Choroid plexus epithelial cell (primary cell): Measurements from ENCODE around the gene DCAF15.
A peak's percentile ranks its signal among the peaks of the same experiment; 100 is the strongest.

Source experiments
- DNase-seq: peaks from one replicate; pipeline ENCODE4 v3.0.0-alpha.2; 2010; ENCODE audit warnings: low read depth
- H3K4me3 ChIP-seq: 2 replicates; pipeline ENCODE4 v1.5.1; 2011; ENCODE audit warnings: low read depth, mild to moderate bottlenecking, control low read depth, low read length, moderate library complexity
- TF ChIP-seq, protein P1 (sequence below): conservative IDR thresholded peaks from 2 replicates; pipeline ENCODE4 v1.5.1; 2011; ENCODE audit warnings: low read depth, mild to moderate bottlenecking, control low read depth, inconsistent platforms, low read length, moderate library complexity

Gene DCAF15

DNA sequence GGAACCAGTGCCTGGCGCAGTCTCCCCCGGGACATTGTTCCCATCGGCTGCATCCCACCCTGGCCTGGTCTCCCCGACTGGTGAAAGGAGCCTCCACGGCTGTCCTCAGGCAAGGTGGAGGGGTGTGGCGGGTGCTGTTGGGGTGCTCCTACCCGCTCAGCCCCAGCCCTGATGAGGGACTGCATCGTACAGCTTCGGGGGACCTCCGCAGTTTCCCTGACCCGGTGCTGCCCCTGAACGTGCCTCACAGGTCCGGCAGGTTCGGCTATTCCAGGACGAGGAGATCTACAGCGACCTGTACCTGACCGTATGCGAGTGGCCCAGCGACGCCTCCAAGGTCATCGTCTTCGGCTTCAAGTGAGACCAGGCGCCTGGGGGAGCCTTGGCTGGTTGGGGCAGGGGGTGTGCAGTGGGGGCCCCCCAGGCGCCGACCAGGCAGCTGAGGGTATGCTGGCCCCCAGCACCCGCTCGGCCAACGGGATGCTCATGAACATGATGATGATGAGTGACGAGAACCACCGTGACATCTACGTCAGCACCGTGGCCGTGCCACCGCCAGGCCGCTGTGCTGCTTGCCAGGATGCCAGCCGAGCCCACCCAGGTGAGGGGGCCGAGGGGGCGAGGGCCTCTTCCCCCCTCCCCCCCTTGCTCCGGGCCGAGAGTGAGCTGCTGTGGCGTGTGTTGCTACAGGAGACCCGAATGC, 3.5 kb downstream of the DCAF15 start:
- TF ChIP-seq, protein P1, sequence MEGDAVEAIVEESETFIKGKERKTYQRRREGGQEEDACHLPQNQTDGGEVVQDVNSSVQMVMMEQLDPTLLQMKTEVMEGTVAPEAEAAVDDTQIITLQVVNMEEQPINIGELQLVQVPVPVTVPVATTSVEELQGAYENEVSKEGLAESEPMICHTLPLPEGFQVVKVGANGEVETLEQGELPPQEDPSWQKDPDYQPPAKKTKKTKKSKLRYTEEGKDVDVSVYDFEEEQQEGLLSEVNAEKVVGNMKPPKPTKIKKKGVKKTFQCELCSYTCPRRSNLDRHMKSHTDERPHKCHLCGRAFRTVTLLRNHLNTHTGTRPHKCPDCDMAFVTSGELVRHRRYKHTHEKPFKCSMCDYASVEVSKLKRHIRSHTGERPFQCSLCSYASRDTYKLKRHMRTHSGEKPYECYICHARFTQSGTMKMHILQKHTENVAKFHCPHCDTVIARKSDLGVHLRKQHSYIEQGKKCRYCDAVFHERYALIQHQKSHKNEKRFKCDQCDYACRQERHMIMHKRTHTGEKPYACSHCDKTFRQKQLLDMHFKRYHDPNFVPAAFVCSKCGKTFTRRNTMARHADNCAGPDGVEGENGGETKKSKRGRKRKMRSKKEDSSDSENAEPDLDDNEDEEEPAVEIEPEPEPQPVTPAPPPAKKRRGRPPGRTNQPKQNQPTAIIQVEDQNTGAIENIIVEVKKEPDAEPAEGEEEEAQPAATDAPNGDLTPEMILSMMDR, result no peak
- DNase-seq, result no peak
- H3K4me3 ChIP-seq, result no peak overlapping the region

- TF ChIP-seq, protein P1, result no peak
Observed at GRCh38 chr19:13956365-13956744, 4.0 kb downstream of the DCAF15 start.

DNA sequence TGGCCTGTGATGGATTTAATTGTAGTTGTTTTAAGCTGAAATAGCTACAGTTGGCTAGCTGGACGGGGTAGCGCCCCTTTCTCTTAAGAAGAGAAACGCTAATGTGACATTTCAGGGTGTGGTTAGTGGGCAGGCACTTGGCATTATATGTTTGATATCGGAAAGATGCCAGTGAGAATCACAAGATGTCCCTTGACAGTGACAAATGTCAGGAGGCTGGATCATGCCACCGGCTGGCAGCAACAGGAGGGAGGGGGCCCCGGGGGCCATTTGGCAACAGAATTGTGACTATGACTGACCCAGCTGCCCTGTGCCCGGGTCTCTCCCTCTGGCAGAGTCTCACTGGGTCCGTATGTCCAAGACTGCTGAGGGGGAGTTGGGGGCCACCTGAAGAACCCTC, 4.7 kb downstream of the DCAF15 start:
- no peak for DNase-seq
- TF ChIP-seq, protein P1, result no peak
- no peak overlapping the region for H3K4me3 ChIP-seq

More at GRCh38 chr19:13956365-13956744, 4.0 kb downstream of the DCAF15 start:
- no peak overlapping the region for H3K4me3 ChIP-seq
- no peak for DNase-seq

GRCh38 chr19:13958043-13958442, 5.7 kb downstream of the DCAF15 start:
- TF ChIP-seq, protein P1, result no peak
- H3K4me3 ChIP-seq, result no peak overlapping the region
- DNase-seq, result no peak

DNA sequence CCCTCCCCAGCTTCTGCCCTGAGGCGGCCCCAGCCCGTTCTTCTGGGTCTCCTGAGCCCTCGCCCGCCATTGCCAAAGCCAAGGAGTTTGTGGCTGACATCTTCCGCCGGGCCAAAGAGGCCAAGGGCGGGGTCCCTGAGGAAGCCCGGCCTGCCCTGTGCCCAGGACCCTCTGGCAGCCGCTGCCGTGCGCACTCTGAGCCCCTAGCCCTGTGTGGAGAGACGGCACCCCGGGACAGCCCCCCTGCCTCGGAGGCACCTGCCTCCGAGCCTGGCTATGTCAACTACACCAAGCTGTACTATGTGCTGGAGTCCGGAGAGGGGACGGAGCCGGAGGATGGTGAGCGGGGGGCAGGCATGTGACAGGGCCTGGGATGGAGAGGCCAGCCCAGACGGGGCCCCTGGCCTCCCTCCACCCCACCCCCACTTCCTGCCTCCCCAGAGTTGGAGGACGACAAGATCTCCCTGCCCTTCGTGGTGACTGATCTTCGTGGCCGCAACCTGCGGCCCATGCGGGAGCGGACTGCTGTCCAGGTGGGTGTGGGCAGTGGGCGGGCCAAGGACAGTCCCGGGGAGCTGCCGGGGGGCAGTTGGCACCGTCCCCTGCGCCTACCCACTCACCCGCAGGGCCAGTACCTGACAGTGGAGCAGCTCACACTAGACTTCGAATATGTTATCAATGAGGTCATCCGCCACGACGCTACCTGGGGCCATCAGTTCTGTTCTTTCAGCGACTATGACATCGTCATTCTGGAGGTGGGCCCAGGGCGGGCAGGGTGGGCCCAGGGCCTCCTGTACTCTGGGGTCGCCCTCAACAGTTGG, 7.0 kb downstream of the DCAF15 start:
- TF ChIP-seq, protein P1, result no peak
- DNase-seq, result no peak
- no peak overlapping the region for H3K4me3 ChIP-seq

GRCh38 chr19:13959962-13960862, 7.9 kb downstream of the DCAF15 start:
- no peak overlapping the region for H3K4me3 ChIP-seq
- no peak for DNase-seq
- TF ChIP-seq, protein P1, result peak; percentile 48
